DOHH2 (cell line): ENCODE data around the gene OTX1.

Experiments used
- EZH2phosphoT487 ChIP-seq: fragments of 200-600 bp; sonication (generic); IDR thresholded peaks from 2 replicates; pipeline ENCODE4 v1.6.1; 2017; ENCODE audit warnings: borderline replicate concordance, mild to moderate bottlenecking, antibody characterized with exemption, low read length, moderate library complexity, mixed read lengths
- TF ChIP-seq, protein P1 (sequence below): fragments of 200-600 bp; sonication (generic); IDR thresholded peaks from one replicate; pipeline ENCODE4 v1.5.1; 2014; ENCODE audit warnings: antibody characterized with exemption, mild to moderate bottlenecking, low read depth, low read length; ENCODE audit not compliant: poor library complexity, severe bottlenecking

DNA sequence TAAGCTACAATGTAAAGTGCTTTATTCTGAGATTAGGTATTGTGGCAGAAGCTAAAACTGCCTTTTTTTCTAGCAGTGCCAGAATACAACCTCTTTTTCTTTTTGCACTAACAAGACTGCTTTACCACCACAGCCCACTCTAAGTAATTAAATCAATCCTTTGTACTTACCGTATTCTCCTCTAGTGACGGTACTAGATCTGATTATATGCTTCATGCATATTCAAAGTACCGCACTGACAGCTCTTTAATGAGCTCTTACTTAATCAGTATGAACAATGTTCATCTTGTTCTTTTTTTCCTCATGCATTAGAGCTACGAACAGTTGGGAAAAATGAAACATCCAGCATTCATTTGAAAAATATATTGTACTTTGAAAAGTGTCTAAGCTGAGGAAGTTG is 16.1 kb upstream of the OTX1 start:
- TF ChIP-seq, protein P1, sequence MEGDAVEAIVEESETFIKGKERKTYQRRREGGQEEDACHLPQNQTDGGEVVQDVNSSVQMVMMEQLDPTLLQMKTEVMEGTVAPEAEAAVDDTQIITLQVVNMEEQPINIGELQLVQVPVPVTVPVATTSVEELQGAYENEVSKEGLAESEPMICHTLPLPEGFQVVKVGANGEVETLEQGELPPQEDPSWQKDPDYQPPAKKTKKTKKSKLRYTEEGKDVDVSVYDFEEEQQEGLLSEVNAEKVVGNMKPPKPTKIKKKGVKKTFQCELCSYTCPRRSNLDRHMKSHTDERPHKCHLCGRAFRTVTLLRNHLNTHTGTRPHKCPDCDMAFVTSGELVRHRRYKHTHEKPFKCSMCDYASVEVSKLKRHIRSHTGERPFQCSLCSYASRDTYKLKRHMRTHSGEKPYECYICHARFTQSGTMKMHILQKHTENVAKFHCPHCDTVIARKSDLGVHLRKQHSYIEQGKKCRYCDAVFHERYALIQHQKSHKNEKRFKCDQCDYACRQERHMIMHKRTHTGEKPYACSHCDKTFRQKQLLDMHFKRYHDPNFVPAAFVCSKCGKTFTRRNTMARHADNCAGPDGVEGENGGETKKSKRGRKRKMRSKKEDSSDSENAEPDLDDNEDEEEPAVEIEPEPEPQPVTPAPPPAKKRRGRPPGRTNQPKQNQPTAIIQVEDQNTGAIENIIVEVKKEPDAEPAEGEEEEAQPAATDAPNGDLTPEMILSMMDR = no peak
- no peak for TF ChIP-seq EZH2phosphoT487
